ENCODE measurements around the gene USP1.

USP1 gene

GRCh38 chr1:62436039-62436465, 797 bp upstream of the USP1 start:
- TF ChIP-seq GATA2 (IDR thresholded peaks at IDR 0.05; ENCODE audit: low read depth, low read length) (no peak), GATA3 (IDR thresholded peaks at IDR 0.05; ENCODE audit: low read depth, low read length) (no peak)

DNA sequence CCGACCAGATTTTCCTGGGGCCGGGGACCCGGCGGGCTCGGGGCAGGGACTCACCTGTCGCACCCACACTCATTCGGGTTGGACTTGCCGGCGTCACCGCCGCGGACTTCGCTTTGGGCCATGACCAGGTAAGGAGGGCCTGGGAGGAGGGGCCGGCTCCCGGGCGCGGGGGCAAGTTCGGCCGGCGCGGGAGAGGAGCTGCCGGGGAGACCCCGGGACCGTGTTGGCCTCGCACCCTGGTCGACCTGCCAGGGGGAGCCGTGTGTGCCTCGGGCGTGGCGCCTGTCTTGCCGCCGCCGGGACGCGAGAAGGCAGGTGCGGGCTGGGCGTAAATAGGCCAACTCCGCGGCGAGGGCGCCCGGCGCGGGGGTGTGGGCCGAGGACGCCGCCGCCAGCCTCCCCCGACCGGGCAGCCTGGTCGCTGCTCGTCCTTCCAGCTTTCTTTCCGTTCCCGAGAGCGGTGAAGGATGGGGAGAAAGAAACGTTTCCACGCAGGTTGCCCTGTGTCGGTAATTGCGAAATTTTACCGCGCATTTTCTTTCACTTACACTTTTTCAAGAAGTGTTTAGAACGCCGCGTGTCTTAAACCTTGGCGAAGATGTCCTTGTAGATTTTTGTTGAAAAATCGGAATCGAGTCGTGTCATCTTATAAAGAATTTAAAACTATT, 558 bp downstream of the USP1 start:
- TF ChIP-seq GATA3 (IDR thresholded peaks at IDR 0.05; ENCODE audit: low read depth, low read length) (no peak), GATA2 (IDR thresholded peaks at IDR 0.05; ENCODE audit: low read depth, low read length) (no peak)

DNA sequence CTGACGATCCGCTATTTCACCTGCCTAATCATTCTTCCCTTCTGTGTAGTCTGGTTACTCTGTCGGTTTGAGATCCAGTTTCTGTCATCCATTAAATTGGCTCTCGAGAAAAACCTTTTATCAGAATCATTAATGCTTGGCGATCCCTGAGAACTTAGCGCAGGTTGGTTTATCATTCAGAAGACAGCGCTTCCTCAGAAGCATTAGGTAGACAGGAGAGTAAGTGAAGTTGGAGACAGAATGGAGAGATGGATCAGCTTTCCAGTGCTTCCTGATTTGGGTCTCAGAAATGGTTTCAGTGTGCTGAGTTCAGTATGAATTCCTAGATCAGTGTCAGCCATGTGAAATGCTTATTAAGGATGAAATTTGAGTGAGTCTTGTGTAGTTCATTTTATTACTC, 1.3 kb downstream of the USP1 start:
- TF ChIP-seq GATA3 (IDR thresholded peaks at IDR 0.05; ENCODE audit: low read depth, low read length) (no peak), GATA2 (IDR thresholded peaks at IDR 0.05; ENCODE audit: low read depth, low read length) (no peak)

DNA sequence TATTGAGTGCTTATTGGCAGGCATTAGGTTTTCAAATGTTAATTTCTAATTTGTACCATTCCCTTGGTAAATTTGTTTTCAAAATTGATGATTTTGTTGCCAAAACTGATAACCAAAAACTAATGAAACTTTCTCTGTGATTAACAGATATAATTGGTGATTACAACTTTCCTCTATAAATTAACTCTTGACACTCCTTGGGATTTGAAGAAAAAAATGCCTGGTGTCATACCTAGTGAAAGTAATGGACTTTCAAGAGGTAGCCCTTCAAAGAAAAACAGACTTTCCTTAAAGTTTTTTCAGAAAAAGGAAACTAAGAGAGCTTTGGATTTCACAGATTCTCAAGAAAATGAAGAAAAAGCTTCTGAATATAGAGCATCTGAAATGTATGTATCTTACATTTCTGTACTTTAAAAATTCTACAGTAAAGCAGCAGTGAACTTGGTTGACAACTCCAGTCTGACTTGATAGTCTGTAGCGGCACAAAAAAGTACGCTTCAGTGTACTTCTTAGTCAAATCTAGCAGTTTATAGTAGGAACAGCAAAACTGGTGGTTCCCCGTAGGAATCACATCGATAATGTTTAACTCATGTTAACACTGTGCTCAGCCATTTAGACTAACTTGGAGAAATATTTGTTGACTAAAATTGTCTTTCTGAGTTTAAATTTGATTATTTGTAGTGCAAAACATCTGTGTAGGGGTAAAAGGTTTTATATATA, 3.0 kb downstream of the USP1 start:
- TF ChIP-seq GATA2 (IDR thresholded peaks at IDR 0.05; ENCODE audit: low read depth, low read length): no peak
- no peak for TF ChIP-seq GATA3 (IDR thresholded peaks at IDR 0.05; ENCODE audit: low read depth, low read length)

DNA sequence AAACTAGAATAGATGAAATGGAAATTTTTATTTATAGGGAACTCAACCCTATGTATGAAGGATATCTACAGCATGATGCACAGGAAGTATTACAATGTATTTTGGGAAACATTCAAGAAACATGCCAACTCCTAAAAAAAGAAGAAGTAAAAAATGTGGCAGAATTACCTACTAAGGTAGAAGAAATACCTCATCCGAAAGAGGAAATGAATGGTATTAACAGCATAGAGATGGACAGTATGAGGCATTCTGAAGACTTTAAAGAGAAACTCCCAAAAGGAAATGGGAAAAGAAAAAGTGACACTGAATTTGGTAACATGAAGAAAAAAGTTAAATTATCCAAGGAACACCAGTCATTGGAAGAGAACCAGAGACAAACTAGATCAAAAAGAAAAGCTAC, 7.9 kb downstream of the USP1 start:
- no peak for TF ChIP-seq GATA3 (IDR thresholded peaks at IDR 0.05; ENCODE audit: low read depth, low read length)
- no peak for TF ChIP-seq GATA2 (IDR thresholded peaks at IDR 0.05; ENCODE audit: low read depth, low read length)

- TF ChIP-seq GATA3 (IDR thresholded peaks at IDR 0.05; ENCODE audit: low read depth, low read length): no peak
- no peak for TF ChIP-seq GATA2 (IDR thresholded peaks at IDR 0.05; ENCODE audit: low read depth, low read length)
These were observed 11.5 kb downstream of the USP1 start for GRCh38 chr1:62448221-62448933.

- TF ChIP-seq GATA3 (IDR thresholded peaks at IDR 0.05; ENCODE audit: low read depth, low read length) (no peak), GATA2 (IDR thresholded peaks at IDR 0.05; ENCODE audit: low read depth, low read length) (no peak)
These were observed 13.5 kb downstream of the USP1 start for GRCh38 chr1:62450301-62450700.

DNA sequence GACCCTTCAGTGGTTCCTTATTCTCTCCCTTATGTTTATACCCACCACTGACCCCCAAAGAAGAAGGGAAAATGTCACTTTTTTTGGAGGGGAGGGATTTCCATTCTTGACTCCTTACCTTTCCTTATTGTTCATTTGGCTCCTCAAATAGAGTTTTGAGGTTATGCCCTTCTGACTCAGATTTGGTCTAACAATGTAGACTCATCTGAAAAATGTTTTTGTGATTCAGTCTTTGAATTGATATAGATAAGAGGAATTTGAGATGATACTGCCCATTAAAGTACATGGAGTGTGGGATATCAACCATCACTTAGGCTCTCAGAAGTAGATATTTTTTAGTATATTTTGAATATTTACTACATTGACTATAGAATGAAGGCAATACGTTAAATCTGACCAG, 16.1 kb downstream of the USP1 start:
- no peak for TF ChIP-seq GATA2 (IDR thresholded peaks at IDR 0.05; ENCODE audit: low read depth, low read length)
- no peak for TF ChIP-seq GATA3 (IDR thresholded peaks at IDR 0.05; ENCODE audit: low read depth, low read length)

DNA sequence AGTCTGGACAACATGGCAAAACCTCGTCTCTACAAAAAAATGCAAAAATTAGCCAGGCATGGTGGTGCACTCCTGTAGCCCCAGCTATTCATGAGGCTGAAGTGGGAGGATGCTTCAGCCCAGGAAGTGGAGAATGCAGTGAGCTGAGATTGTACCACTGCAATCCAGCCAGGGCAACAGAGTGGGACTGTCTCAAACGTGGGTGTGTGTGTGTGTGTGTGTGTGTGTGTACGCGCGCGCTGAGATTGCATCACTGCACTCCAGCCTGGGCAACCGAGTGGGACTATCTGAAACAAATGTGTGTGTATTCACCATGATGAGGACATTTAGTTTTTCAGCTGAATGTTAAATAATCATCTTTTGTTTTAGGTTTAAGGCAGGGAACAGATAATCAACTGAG, 21.1 kb downstream of the USP1 start:
- TF ChIP-seq GATA3 (IDR thresholded peaks at IDR 0.05; ENCODE audit: low read depth, low read length) (no peak), GATA2 (IDR thresholded peaks at IDR 0.05; ENCODE audit: low read depth, low read length) (no peak)

DNA sequence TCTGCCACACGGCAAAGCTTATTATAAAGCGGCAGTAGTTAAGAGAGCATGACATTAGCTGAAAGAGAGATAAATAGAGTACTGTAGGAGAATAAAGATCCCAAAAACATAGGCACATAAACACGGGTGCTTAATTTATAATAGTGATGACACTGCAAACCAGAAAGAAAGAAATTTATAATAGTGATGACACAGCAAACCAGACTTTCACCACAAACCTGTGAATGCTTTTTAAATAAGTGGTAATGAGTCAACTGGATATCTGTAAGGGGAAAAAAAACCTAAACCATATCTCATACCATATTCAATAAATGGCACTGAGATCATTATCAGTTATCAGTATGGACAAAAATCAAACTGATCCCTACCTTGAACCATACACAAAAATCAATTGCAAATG, 25.5 kb downstream of the USP1 start:
- TF ChIP-seq GATA2 (IDR thresholded peaks at IDR 0.05; ENCODE audit: low read depth, low read length) (no peak), GATA3 (IDR thresholded peaks at IDR 0.05; ENCODE audit: low read depth, low read length) (0 out of 2 replicates have a peak, but pooled peaks have one; percentile 11)

- no peak for TF ChIP-seq GATA3 (IDR thresholded peaks at IDR 0.05; ENCODE audit: low read depth, low read length)
- no peak for TF ChIP-seq GATA2 (IDR thresholded peaks at IDR 0.05; ENCODE audit: low read depth, low read length)
These were observed 30.2 kb downstream of the USP1 start for GRCh38 chr1:62467092-62467491.

- TF ChIP-seq GATA3 (IDR thresholded peaks at IDR 0.05; ENCODE audit: low read depth, low read length) (no peak), GATA2 (IDR thresholded peaks at IDR 0.05; ENCODE audit: low read depth, low read length) (no peak)
These were observed 39.8 kb downstream of the USP1 start for GRCh38 chr1:62476525-62477219.

DNA sequence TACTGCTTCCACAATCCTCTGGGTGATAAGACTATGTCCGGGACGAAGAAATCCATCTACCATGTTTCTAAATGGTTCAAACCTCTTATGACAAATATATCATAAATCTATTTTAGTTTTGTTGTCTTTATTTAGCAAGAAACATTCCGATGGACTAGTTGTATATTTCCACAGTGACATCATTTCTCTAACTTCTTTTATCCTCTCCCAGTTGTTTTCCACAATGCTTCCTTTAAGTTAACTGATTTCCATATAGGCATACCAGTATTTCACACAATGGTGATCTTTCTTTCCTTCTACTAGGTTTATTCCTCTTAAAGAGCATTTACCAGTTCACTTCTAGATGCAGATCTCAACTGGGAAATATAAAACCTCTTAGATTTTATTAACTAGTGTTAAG, 44.8 kb downstream of the USP1 start:
- TF ChIP-seq GATA2 (IDR thresholded peaks at IDR 0.05; ENCODE audit: low read depth, low read length) (no peak), GATA3 (IDR thresholded peaks at IDR 0.05; ENCODE audit: low read depth, low read length) (no peak)

DNA sequence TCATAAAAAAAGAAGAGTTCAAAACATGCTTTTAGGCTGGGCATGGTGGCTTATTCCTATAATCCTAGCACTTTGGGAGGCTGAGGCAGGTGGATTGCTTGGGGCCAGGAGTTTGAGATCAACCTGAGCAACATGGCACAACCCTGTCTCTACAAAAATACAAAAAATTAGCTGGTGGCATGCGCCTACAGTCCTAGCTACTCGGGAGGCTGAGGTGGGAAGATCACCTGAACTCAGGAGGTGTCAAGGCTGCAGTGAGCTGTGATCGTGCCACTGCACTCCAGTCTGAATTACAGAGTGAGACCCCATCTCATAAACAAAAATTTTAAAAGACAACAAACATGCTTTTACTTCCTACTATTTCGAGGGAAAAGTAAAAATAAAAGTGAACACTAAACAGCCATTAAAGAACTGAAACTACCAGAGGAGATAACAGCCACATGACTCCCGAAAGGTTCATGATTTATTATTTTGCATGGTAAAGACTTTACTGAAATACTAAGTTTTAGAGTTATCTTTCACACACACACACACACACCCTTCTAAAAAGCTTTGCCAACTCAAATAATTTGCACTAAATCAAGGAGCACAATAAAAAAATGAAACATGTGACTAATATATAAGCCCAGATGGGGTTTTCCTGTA, 48.1 kb downstream of the USP1 start:
- no peak for TF ChIP-seq GATA2 (IDR thresholded peaks at IDR 0.05; ENCODE audit: low read depth, low read length)
- no peak for TF ChIP-seq GATA3 (IDR thresholded peaks at IDR 0.05; ENCODE audit: low read depth, low read length)
